Stimulated activated CD4-positive, alpha-beta T cell treated with anti-CD3 and anti-CD28 coated beads, Interleukin-1b, Interleukin-23, amount 100 ng/mL, for 4 hours (primary cell): ENCODE results near the gene ITLN2.
"Not testable (repeated sequence)": the region's sequence is repeated elsewhere in the genome, so short reads cannot be mapped to it uniquely, and the experiment has no call there.

ENCODE experiments used
- DNase-seq, 2 donors: peaks; one replicate each; pipeline ENCODE4 v3.0.0-alpha.2; 2020; ENCODE audit warnings: low read depth in 2 of 2

Gene ITLN2

DNA sequence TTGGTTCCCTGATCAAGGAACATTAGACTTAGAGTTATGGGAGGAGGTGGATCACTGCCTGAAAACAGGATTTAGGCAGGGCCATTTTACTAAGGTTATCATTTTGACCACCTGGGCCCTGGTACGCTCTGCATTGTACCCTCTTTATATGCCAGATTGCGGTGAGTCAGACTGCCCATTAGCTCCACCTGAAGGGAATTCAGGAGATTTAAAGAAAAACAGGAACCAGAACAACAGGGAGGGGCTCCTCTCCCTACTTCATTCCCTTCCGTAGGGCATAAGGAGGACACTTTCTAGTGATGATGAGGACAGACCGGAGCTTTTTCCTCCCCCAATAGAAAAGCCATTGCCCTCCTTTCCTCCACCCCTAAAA is 49.0 kb downstream of the ITLN2 start:
- DNase-seq: no peak

- no peak for DNase-seq
Measured at GRCh38 chr1:160904783-160905616, 49.6 kb downstream of the ITLN2 start.

GRCh38 chr1:160902251-160902650 is 52.4 kb downstream of the ITLN2 start:
- not testable (repeated sequence) for DNase-seq

DNA sequence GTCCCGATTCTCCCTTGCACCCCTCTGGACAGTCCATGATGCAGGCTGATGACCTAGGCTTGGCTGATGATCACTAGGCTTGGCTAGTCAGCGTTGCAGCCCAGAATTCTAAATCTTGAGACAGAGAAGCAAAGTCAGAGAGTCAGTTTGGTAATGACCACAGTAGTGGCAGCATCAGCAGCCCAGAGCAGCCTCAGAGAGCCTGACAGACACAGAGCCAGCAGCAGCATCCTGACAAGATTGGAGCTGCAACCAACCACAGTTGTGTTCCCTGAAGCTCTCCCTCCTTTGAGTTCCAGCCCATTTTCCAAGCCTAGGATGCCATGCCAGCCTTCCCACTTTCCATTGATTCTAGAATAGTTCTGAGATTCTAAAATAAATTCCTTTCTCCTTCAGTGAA is 52.8 kb downstream of the ITLN2 start:
- DNase-seq: no peak

DNA sequence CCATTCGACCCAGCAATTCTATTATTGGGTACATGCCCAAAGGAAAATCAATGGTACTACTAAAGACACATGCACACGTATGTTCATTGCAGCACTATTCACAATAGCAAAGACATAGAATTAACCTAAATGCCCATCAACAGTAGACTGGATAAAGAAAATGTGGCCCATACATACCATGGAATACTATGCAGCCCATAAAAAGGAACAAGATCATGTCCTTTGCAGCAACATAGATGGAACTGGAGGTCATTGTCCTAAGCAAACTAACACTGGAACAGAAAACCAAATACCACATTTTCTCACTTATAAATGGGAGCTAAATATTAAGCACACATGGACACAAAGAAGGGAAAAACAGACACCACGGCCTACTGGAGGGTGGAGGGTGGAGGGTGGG is 53.9 kb downstream of the ITLN2 start:
- not testable (repeated sequence) for DNase-seq
